Activated CD8-positive, alpha-beta memory T cell treated with anti-CD3 and anti-CD28 coated beads for 24 hours (primary cell): ENCODE measurements around the gene SLC16A2.
"Not testable (repeated sequence)": the region's sequence is repeated elsewhere in the genome, so short reads cannot be mapped to it uniquely, and the experiment has no call there.

Source experiments
- DNase-seq: peaks from one replicate; pipeline ENCODE4 v3.0.0-alpha.2; 2020

Gene SLC16A2

DNA sequence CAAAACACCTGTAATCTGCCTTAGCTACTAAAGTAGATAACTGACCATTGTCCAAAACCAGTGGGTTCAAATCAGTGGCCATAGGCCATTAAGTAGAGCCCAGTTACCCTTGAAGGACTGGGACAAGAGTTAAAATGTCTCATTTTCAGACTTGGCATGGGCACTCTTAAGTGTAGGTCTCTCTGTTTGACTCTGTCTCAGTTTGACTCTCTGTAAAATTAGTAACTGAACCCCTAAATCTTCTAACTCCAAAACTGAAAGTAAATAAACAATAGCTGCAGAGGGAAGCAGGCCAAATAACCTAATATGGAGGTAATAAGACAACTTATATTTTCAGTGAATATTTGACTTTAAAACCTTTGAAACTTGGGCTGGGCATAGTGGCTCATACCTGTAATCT lies 89.1 kb downstream of the SLC16A2 start:
- DNase-seq, result no peak

DNA sequence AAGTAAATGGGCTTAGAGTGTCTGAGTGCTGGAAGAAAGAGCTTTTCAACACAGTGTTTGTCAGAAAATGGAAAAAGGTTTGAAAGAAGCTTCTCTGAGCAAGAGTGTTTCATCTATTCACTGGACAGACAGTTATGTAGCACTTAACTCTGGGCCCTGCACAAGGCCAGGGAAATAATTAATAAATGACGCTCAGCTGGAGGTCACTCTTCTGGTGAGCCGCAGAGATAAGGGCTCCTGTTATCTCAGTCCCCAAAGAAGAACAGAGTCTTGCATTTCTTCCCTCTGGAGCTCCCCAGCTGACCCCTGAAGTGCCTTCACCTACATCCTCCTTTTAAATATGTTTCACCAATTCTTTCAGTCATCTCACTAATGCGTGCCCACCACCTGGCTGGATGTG lies 90.4 kb downstream of the SLC16A2 start:
- no peak for DNase-seq

DNA sequence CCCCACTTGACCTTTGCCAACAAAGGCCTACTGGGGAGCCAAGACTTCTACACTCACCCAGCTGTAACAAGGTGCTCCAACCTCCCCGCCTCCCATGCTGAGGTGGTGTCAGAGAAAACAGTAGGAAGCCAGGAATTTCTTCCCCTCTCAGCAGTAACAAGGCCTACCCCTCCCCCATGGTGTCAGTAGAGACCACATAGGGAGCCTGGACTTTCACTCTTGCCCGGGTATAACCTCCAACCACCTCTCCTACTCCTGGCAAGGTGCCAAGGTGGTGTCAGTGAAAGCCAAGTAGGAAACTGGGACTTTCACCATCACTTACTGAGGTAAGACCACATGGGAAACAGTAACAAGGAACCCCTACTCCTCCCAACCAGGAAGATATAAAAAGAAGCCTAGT lies 93.1 kb downstream of the SLC16A2 start:
- no peak for DNase-seq

DNA sequence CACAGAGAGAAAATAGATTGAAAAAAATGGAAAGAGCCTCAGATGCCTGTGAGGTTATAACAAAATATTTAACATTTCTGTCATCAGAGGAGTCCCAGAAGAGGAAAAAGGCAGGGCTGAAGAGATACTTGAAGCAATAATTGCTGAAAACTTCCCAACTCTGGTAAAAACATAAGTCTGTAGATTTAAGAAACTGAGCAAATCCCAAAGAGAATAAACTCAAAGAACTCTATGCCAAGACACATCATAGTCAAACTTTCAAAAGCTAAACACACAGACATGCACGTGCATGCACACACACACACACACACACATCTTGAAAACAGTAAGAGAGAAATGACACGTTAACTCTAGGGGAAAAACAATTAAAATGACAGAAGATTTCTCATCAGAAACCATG lies 94.1 kb downstream of the SLC16A2 start:
- DNase-seq, result no peak

DNA sequence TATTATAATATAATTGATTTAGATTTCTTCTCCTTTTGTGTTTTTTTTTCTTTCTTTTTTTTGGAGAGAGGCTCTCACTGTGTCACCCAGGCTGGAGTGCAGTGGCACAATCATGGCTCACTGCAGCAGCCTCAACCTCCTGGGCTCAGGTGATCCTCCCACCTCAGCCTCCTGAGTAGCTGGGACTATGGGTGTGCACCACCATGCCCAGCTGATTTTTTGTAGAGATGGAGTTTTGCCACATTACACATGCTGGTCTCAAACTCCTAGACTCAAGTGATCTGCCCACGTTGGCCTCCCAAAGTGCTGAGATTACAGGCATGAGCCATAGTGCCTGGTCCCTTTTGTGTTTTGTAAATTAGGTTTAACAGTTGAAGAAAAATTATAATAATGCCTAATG lies 94.7 kb downstream of the SLC16A2 start:
- DNase-seq, result not testable (repeated sequence)

DNA sequence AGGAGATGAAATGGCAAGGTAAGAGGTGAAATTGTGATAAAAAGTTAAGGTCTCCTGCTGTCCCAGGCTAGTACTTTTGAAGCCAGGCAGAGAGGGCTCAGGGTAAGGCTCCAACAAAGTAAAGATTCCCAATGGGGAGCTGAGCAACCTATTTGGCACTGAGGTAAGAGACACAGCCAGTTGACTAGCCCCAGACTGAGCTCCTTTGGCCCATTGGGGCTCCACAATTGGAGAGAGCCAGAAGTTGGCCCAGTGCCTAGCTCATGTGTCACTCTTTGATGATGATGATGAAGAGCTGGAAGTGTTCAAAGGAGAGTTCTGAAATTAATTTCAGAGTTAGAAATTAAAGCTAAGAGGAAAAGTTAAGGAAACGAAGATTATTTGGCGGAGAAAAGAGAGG lies 98.6 kb downstream of the SLC16A2 start:
- DNase-seq, result no peak

DNA sequence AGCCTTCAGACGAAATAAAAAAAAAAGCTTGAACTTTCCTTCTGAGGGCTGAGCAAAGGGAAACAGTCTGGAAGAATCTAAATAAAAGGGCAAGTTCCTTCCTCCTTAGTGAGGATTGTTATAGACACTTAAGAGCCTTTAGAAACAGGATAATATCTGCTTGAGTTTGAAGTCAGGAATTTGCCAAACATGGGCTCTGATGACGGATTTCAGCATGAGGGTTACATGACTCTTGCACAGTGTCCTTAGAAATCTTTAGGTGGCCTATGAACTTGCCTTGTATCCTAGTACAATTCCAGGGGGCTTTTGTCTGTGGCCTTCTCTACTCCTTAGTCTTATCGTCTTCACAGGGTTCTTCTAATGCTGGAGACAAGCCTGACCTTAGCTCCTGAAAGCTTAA lies 99.0 kb downstream of the SLC16A2 start:
- no peak for DNase-seq

DNA sequence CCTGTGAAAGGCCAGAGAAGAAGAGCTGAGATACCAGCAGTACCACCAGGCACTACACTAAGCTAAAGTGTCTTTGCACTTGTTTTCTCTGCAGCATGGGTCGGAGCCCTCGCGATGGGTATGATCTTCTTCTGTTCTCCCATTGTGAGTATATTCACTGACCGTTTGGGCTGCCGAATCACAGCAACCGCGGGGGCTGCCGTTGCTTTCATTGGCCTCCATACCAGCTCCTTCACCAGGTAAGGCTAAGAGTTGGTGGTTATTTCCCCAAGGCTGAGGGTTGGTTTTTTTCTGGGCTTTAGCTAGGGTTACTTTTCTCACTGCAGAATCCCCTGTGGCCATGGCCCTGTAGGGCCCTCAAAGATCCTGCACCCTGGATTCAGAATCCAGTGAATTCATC lies 99.6 kb downstream of the SLC16A2 start:
- no peak for DNase-seq

DNA sequence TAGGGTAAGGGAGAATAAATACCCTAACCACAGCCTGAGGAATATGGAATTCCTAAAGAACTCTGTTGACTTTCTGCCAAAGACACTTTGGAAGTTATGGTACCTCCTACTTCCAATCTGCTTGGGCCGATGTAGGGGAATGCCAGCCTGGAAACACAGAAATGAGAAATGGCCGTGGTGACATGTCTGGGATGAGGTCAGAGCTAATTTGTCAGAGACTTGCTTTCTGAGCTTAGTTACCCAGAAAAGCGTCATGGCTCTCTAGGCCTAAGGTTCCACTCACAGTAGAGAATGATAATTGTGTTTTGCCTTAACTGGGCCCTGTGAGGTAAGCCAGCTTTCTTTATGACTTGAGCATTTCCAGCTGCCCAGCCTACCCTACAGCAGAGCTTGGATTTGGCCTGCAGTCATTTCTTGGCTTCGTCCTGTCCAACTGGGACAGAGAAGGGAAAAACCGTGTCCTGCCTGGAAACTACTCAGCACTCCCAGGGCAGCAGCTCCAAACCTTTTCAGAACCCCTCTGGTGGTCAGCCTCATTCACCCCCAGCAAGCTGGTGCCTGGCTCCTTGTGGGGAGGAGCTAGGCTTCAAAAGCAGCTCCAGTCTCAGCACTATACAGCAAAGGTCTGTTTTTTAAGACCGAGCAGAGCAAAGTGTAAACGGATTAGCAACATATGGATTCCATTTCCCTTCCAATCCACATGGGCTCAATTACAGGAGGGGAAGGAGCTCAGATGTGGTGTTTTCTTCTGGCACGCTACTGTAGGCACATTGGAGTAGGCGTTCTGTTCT lies 100.9 kb downstream of the SLC16A2 start:
- no peak for DNase-seq

DNA sequence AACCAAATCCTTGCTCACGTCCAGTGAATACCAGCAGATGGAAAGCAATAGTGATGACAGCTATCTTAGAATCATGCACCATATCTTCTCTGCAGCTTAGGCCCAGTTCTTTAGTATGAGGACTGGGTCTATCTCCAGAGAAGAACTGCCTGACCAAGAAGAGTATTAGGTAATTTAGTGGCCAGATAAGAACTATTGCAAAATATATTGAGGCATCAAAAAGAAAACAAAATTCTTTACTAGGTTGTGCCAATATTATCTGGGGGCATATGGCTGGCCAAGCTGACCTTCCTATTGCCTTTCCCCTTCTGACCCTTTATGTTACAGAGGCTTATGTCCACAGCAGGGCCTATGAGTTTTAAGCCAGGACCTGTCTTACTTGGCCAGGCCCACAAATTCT lies 101.9 kb downstream of the SLC16A2 start:
- DNase-seq, result no peak

DNA sequence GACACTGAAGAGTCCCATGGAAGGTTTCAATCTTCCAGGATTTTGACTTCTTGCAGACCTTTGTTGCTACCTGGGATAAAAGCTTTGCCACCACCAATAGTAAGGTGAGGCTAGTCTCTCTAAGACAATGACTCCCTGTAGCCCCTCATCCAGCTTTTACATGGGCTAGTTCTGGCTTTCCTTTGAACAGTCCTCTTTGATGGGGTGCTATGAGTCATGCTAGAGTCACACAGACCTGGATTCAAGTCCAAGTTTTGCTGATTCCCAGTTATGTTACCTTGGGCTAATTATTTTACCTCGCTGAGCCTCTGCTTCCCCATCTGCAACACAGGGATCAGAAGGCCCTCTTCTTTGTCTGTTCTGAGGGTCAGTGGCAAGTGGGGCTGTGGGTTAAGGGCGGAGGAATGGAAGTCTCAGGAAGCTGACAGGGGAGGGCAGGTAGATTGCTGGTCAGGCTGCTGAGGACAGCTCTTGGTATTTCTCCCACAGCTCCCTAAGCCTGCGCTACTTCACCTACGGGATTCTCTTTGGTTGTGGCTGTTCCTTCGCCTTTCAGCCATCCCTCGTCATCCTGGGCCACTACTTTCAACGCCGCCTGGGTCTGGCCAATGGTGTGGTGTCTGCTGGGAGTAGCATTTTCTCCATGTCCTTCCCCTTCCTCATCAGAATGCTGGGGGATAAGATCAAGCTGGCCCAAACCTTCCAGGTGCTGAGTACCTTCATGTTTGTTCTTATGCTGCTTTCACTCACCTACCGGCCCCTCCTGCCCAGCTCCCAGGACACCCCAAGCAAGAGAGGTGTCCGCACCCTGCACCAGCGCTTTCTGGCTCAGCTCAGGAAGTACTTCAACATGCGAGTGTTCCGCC lies 102.8 kb downstream of the SLC16A2 start:
- DNase-seq, result no peak

DNA sequence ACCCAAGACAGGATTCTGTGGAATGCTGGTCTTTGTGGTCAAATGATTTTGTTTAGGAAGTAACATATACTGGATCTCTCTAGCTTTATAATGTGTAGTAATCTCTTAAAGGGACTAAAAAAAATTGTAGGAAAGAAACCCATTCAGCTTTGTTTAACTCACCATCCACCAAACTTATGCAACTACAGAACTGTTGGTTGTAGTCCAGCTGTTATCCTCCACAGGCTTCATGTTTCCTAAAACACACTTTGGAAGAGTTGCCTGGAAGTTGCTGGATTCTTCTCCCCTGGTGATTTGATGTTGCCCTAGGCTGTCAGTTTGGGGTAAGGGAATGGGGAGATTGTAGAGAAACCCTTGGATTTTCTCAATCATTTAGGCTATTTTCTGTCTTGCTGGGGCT lies 103.8 kb downstream of the SLC16A2 start:
- no peak for DNase-seq

DNA sequence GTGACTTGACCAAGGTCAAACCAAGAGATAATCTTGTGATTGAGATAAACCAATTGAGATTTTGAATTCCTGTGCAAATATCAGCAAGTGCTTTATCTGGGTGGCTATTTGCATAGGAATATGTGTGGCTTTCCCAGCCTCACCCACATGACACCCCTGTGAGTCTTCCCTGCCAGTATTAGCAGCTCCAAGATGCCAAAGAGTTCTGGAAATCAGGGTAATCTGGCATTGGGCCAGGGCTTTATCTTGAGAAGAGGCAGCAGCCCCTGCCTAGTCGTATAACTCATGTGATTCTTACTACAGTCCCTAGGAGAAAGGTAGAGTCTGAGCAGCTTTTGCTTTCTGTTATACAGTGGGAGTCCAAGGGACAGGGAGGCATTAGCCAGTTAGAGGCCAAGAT lies 105.5 kb downstream of the SLC16A2 start:
- DNase-seq, result no peak

DNA sequence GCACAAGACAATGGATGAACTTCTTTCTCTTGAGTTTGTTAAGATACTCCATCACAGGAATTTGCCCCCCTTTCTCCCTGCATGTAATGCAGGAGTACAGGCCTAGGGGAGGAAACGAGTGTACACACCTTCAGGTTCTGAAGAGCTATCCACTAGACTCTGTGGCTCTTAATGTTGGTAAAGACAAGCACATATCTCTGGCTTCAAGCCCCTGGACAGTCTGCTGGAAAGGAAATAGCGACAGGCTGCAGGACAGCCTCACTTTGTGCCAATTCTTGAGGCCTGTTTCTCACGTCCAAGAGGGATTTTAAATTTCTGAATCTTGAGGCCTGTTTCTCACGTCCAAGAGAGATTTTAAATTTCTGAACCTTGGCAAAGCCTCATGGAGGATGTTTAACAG lies 106.1 kb downstream of the SLC16A2 start:
- DNase-seq, result no peak

DNA sequence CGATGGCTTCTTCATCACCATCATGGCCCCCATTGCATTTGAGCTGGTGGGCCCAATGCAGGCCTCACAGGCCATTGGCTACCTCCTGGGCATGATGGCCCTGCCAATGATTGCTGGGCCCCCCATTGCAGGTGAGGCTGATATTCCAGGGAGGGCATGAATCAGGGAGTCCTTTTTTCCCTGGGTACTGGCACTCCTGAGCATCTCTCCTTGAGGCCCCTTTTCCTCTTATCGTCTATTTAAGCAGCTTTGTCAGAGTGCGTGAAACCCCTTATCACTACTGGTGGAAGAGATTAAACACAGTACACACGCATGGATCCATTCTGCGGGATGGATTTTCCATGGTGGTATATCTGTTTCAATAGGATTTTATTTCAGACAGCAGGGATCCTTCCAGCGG lies 108.0 kb downstream of the SLC16A2 start:
- peak; percentile 26 for DNase-seq

DNA sequence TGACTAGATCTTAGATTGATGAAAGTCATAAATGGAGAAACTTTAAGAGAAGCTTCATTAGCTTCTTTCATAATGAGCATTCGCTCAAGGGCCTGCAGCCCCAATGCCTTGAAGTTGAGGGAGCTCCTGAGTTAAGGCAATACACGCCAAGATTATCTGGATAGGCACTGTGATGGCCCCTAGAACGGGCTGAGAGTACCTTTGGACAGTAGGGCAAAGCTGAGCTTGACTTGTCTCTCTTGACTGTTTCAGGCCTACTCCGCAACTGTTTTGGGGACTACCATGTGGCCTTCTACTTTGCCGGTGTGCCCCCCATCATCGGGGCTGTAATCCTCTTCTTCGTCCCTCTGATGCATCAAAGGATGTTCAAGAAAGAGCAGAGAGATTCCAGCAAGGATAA lies 109.8 kb downstream of the SLC16A2 start:
- no peak for DNase-seq

DNA sequence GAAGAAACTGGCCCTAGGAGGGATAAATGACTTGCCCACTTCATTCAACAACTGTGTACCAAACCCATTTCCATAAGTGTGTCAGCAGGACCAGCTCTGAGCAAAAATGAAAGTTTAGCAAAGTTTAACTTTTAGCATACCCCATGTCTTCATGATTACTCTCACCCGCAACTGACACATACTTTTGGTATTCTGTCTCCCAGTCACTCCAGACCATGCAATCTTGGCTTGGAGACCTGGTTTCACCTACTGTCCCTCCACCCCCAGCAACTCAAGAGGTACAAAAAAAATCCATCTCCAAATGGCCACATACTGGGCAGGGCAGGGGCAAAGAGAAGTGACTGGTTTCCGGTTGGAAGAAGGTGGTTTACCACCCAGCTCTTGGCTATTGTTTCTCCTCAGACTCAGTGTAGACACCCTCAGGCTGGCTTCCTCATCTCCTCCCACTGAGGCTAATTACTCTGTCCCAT lies 113.3 kb downstream of the SLC16A2 start:
- DNase-seq, result no peak

DNA sequence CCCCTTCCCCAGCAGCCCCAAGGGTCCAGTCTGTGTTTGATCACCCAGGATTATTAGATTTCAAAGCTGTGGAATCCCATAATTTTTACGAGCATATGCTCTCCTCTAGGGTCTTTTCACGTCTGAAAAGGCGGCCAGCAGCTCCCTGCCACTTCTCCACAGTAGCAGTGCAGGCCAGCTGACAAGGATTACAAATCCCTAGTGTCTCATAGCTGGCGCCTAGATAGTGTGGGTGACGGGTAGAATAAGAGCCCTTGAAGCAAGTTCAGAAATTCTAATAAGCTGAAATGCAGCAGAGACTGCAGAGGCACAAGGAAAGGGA lies 113.8 kb downstream of the SLC16A2 start:
- no peak for DNase-seq

DNA sequence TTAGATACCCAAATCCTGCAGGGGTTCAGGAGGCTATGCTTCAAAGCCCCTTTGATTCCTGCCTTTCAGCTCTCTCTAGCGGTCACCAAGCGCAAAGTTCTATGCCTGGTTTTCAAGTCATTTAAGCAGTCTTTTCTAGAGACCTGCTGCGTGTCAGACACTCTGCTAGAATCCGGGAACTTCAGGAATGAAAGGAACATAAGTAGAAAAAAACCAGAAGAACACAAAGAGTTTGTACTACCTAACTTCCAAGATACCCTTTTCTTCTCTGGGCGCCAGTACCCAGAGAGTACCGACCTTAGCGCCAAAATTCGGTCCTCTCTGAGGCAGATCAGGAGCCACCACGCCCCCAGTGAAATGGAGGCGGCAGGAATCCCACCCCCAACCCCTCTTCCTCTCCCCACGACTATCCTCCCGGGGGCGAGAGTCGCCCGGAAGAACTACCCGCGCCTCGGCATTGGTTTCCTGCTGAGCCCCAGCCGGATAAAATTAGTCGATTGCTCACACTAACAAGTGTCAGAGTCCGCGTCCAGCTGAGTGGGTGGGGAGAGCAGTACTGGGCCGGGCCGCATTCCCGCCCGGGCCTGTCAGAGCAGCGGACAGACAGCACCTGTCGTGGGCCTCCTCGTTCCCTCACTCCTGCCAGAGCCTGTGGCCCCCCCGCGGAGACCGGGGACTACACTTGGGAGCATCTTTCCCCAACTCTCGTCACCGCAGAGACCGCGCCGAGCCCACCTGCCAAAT lies 114.3 kb downstream of the SLC16A2 start:
- DNase-seq, result no peak

DNA sequence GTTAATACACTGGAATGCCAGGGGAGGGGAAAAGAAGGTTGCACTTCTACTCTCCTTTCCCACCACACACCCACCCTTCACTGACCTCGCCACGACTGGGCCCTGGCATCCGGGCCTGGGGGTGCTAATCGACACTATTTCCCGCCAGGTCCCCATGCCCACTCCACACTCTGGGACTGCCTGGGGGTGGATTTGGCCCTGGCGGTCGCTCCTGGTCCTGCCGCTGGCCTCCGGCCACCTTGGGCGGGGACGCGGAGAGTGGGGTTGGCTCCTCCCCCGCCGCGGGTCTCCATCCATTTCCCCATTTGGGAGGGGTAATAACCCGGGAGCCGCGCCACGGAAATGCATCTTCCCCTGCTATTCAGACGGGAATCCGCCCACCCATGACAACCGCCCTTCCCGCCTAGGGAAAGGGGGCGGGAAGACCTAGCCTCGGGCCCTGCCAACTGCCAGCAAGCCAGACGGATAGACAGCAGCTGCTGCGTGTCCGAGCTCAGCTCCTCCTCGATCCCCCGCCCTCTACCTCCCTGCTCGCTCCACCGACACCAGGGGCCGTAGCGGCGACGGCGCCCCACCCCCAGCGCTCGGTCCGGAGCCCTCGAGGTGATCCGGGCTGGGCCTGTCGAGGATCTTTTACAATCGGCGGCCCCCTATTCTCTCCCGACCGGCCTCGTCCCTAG lies 115.0 kb downstream of the SLC16A2 start:
- peak; percentile 72 for DNase-seq

DNA sequence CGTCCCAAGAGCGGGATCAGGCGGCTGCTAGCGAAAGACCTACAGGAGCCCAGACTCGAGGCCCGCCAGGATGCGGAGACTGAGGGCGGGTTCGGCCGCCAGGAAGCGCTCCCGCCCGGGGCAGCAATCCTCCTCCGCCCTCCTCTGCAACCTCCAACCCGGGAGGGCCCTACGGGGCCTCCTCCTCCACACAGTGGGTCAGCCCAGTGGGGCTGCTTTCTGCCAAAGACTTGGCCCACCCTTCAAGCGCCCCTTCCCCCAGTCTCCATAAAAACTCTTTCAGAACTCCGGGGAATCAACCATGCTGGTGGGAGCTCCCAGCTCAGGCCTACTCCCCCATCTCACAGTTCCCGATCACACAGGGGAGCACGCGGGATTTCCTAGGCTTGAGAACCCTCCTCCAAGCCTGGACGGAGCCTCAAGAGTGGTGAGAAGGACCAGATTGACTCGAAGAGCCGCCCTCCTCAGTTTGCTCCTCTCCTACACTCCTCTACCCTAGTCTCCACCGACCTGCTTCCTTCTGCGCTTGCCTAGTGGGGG lies 115.6 kb downstream of the SLC16A2 start:
- DNase-seq, result no peak

DNA sequence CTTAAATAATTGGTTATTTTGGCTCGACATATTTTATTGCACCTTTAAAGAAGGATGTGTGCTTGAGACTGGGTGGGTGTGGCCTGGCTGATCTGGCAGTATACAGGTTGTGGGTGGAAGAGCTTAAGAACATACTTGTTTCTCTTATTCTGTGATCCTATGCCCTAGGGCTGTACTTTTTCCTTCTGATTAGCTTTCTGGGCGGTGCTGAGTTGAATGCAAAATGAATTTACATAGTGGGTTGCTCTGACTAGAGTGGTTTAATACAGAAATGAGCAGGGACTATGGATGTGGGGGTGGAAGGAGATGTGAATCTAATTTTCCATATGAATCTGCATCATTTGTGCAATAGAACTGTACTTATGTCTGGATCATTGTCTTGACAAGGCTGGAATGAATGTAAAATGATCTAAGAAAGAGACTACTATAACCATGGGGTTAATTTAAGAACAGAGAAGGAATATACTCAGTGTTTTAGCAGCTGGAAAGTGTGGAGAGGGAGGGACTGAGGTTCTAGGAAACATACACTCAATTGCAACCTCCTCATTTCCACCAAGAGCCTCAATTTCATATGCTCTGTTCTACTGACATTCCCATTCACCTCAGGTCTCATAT lies 119.4 kb downstream of the SLC16A2 start:
- no peak for DNase-seq
